HCT116 (cell line): ENCODE measurements around the gene MRPS2.

Experiments
- ELF1 ChIP-seq: IDR thresholded peaks from 2 replicates; pipeline ENCODE4 v1.6.1; 2012; ENCODE audit warnings: low read depth, borderline replicate concordance
- REST ChIP-seq: IDR thresholded peaks from 2 replicates; pipeline ENCODE4 v1.6.1; 2012; ENCODE audit warnings: low read depth

- TF ChIP-seq ELF1 (no peak), REST (no peak)
These were observed 20.9 kb upstream of the MRPS2 start, which contains the start of gene PPP1R26 for GRCh38 chr9:135479469-135480052.
